ENCODE results near the gene SOX3. TPM values are rescaled to one million over a fixed set of nuclear protein-coding genes. Genes with fewer than 3 reads are reported as not detected.

SOX3 gene
- polyA plus RNA-seq, 1 donor, result not detected

- DNase-seq, result no peak
- peaks cover 59% of the 10 kb centered on the region for H3K27me3 ChIP-seq (ENCODE audit: control insufficient read depth, insufficient read depth, low read length)
- peaks cover 4% of the 10 kb centered on the region for H3K9me3 ChIP-seq (ENCODE audit: control insufficient read depth, low read depth, low read length)
- no peak overlapping the region for H3K4me3 ChIP-seq (ENCODE audit: low read length)
- H3K36me3 ChIP-seq (ENCODE audit: control insufficient read depth, insufficient read depth, low read length), result no peaks in the 10 kb centered on the region
- H3K27ac ChIP-seq (ENCODE audit: low read length), result no peak overlapping the region
- WGBS (ENCODE audit: insufficient coverage, low lambda C conversion rate), result no CpG with 5 or more reads among the region's 9 CpGs
- no peaks in the 10 kb centered on the region for H3K4me1 ChIP-seq (ENCODE audit: control insufficient read depth, insufficient read depth, low read length)
Measured at GRCh38 chrX:140500441-140500840, 4.4 kb downstream of the SOX3 start.

DNA sequence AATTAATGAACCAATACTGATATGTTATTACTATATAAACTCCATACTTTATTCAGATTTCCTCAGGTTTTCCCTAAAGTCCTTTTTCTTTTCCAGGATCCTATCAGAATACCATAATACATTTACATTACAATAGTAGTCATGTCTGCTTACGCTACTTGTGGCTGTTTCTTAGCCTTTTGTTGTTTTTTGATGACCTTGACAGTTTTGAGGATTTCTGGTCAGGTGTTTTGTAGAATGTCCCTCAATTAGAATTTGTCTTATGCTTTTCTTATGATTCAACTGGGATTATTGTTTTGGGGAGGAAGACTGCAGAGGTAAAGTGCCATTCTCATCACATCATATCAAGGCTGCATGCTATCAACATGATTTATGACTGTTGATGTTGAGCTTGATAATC lies 9.1 kb downstream of the SOX3 start:
- Histone ChIP-seq H3K27ac (ENCODE audit: low read length) (no peak overlapping the region), H3K27me3 (ENCODE audit: control insufficient read depth, insufficient read depth, low read length) (peaks cover 20% of the 10 kb centered on the region), H3K36me3 (ENCODE audit: control insufficient read depth, insufficient read depth, low read length) (no peaks in the 10 kb centered on the region), H3K9me3 (ENCODE audit: control insufficient read depth, low read depth, low read length) (no peaks in the 10 kb centered on the region), H3K4me1 (ENCODE audit: control insufficient read depth, insufficient read depth, low read length) (no peaks in the 10 kb centered on the region), H3K4me3 (ENCODE audit: low read length) (no peak overlapping the region)
- WGBS (ENCODE audit: insufficient coverage, low lambda C conversion rate), result no CpG with 5 or more reads among the region's 1 CpG
- DNase-seq, result no peak

GRCh38 chrX:140492066-140492994 lies 12.5 kb downstream of the SOX3 start:
- 80% methylated on average over 1 of the region's 4 CpGs for WGBS (ENCODE audit: insufficient coverage, low lambda C conversion rate)
- no peaks in the 10 kb centered on the region for H3K9me3 ChIP-seq (ENCODE audit: control insufficient read depth, low read depth, low read length)
- no peaks in the 10 kb centered on the region for H3K27me3 ChIP-seq (ENCODE audit: control insufficient read depth, insufficient read depth, low read length)
- H3K4me1 ChIP-seq (ENCODE audit: control insufficient read depth, insufficient read depth, low read length), result no peaks in the 10 kb centered on the region
- H3K4me3 ChIP-seq (ENCODE audit: low read length), result no peak overlapping the region
- DNase-seq, result no peak
- H3K36me3 ChIP-seq (ENCODE audit: control insufficient read depth, insufficient read depth, low read length), result no peaks in the 10 kb centered on the region
- no peak overlapping the region for H3K27ac ChIP-seq (ENCODE audit: low read length)

- Histone ChIP-seq H3K9me3 (ENCODE audit: control insufficient read depth, low read depth, low read length) (no peaks in the 10 kb centered on the region), H3K27ac (ENCODE audit: low read length) (no peak overlapping the region), H3K27me3 (ENCODE audit: control insufficient read depth, insufficient read depth, low read length) (no peaks in the 10 kb centered on the region), H3K4me1 (ENCODE audit: control insufficient read depth, insufficient read depth, low read length) (no peaks in the 10 kb centered on the region), H3K36me3 (ENCODE audit: control insufficient read depth, insufficient read depth, low read length) (no peaks in the 10 kb centered on the region), H3K4me3 (ENCODE audit: low read length) (no peak overlapping the region)
- no peak for DNase-seq
Measured at GRCh38 chrX:140480765-140481164, 24.1 kb downstream of the SOX3 start.

- H3K36me3 ChIP-seq (ENCODE audit: control insufficient read depth, insufficient read depth, low read length), result no peaks in the 10 kb centered on the region
- no peak overlapping the region for H3K27ac ChIP-seq (ENCODE audit: low read length)
- DNase-seq, result no peak
- H3K9me3 ChIP-seq (ENCODE audit: control insufficient read depth, low read depth, low read length), result no peaks in the 10 kb centered on the region
- H3K27me3 ChIP-seq (ENCODE audit: control insufficient read depth, insufficient read depth, low read length), result no peaks in the 10 kb centered on the region
- H3K4me3 ChIP-seq (ENCODE audit: low read length), result no peak overlapping the region
- no peaks in the 10 kb centered on the region for H3K4me1 ChIP-seq (ENCODE audit: control insufficient read depth, insufficient read depth, low read length)
Measured at GRCh38 chrX:140477987-140478386, 26.9 kb downstream of the SOX3 start.

GRCh38 chrX:140475025-140475424 lies 29.8 kb downstream of the SOX3 start:
- no peaks in the 10 kb centered on the region for H3K36me3 ChIP-seq (ENCODE audit: control insufficient read depth, insufficient read depth, low read length)
- H3K27me3 ChIP-seq (ENCODE audit: control insufficient read depth, insufficient read depth, low read length), result no peaks in the 10 kb centered on the region
- H3K4me3 ChIP-seq (ENCODE audit: low read length), result no peak overlapping the region
- no peaks in the 10 kb centered on the region for H3K4me1 ChIP-seq (ENCODE audit: control insufficient read depth, insufficient read depth, low read length)
- no peak for DNase-seq
- H3K27ac ChIP-seq (ENCODE audit: low read length), result no peak overlapping the region
- no peaks in the 10 kb centered on the region for H3K9me3 ChIP-seq (ENCODE audit: control insufficient read depth, low read depth, low read length)

GRCh38 chrX:140467211-140467610 lies 37.7 kb downstream of the SOX3 start:
- H3K4me3 ChIP-seq (ENCODE audit: low read length), result no peak overlapping the region
- no peaks in the 10 kb centered on the region for H3K9me3 ChIP-seq (ENCODE audit: control insufficient read depth, low read depth, low read length)
- H3K27me3 ChIP-seq (ENCODE audit: control insufficient read depth, insufficient read depth, low read length), result no peaks in the 10 kb centered on the region
- no peaks in the 10 kb centered on the region for H3K36me3 ChIP-seq (ENCODE audit: control insufficient read depth, insufficient read depth, low read length)
- H3K4me1 ChIP-seq (ENCODE audit: control insufficient read depth, insufficient read depth, low read length), result no peaks in the 10 kb centered on the region
- no CpG with 5 or more reads among the region's 5 CpGs for WGBS (ENCODE audit: insufficient coverage, low lambda C conversion rate)
- DNase-seq, result no peak
- H3K27ac ChIP-seq (ENCODE audit: low read length), result no peak overlapping the region

Other genes with a start within 250 kb of the SOX3 start
- 4.5 TPM for gene LINC00632, start 204.7 kb upstream of the SOX3 start, polyA plus RNA-seq